Right atrium auricular region (tissue), 2 donors: ENCODE results near the gene XPR1. TPM values are rescaled to one million over a fixed set of nuclear protein-coding genes. Genes with fewer than 3 reads are reported as not detected.

Experiments
- DNase-seq: peaks from one replicate; pipeline ENCODE4 v3.0.0-alpha.2; 2019; ENCODE audit warnings: low spot score
- H3K27ac ChIP-seq, 2 donors: fragments of 200-600 bp; sonication (generic); 1 replicate in 1 of 2; 2 replicates in 1 of 2; pipeline ENCODE4 v1.5.1; 2016 to 2019
- H3K27me3 ChIP-seq, 2 donors: fragments of 200-600 bp; sonication (generic); one replicate each; pipeline versions ENCODE4 v1.5.1 to v1.6.0; 2017 to 2019
- H3K36me3 ChIP-seq: fragments of 200-600 bp; sonication (generic); one replicate; pipeline ENCODE4 v1.5.1; 2016
- H3K4me1 ChIP-seq, 2 donors: fragments of 200-600 bp; sonication (generic); one replicate each; pipeline versions ENCODE4 v1.5.1 to v1.6.0; 2017 to 2019
- H3K4me3 ChIP-seq, 2 donors: fragments of 200-600 bp; sonication (generic); 1 replicate in 1 of 2; 2 replicates in 1 of 2; pipeline ENCODE4 v1.5.1; 2017 to 2019; ENCODE audit warnings: mild to moderate bottlenecking in 1 of 2, moderate library complexity in 1 of 2
- H3K9me3 ChIP-seq, 2 donors: fragments of 200-600 bp; sonication (generic); one replicate each; pipeline ENCODE4 v1.5.1; 2019
- CTCF ChIP-seq, 2 donors: fragments of 200-600 bp; sonication (generic); IDR thresholded peaks; one replicate each; pipeline ENCODE4 v1.5.1; 2019; ENCODE audit warnings: antibody characterized with exemption in 2 of 2
- total RNA-seq, 2 donors: library from RNA; depleted of rRNA; stranded (reverse); fragments of >200 nt; gene quantifications; one replicate each; pipeline ENCODE4 v1.1.0, GENCODE V29; 2016

Gene XPR1
- total RNA-seq, 2 donors from 2014 or later: 30.0 to 53.0 TPM

DNA sequence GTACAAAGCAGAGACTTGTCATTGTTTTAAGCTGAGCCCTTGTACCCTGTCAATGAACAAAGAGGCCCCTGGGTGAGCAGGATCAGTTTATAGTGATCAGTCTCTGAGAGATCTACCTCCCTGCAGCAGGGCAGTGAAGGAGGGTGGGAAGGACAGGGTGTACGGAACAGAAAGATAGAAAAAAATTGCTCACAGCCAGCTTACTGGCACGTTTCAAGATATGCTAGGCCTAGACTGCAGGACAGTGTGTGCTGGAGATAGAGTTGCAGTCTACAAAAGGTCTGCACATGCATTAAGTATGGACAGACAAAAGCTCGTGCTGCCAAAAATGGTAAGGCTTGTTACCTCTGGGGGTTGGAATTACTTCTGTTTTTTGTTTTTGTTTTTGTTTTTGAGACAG is 38.4 kb upstream of the XPR1 start:
- no peaks in the 10 kb centered on the region for H3K36me3 ChIP-seq
- TF ChIP-seq CTCF (IDR thresholded peaks at IDR 0.05): no peak
- H3K27ac ChIP-seq: peak overlapping the region; percentile 59 to 69
- no peak for DNase-seq
- no peaks in the 10 kb centered on the region for H3K27me3 ChIP-seq
- peaks cover 0 to 2% of the 10 kb centered on the region in 2 donors for H3K9me3 ChIP-seq
- H3K4me1 ChIP-seq: no peaks in the 10 kb centered on the region
- no peak overlapping the region for H3K4me3 ChIP-seq

DNA sequence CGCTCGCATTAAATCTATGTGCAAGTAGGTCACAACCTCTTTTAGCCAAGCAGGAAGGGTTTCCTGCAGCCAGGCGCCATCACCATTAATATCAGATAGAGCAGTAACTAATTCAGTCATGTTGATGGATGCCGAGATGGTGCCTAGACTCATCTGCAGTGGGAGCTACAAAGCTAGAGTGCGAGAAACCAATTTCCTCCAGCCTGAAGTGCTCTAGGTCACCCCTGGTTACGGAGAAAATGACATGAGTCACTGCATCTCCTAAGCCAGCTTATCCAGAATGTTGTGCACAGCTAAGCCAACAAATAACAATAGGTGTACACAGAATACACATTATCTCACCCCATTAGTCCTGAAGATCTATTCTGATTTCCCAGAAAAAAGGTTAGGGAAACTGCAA is 37.1 kb upstream of the XPR1 start:
- Histone ChIP-seq H3K36me3 (no peaks in the 10 kb centered on the region), H3K9me3 (no peaks in the 10 kb centered on the region), H3K4me3 (no peak overlapping the region), H3K4me1 (no peaks in the 10 kb centered on the region), H3K27ac (peak overlapping the region in 1 of 2 donors; percentile 69), H3K27me3 (no peaks in the 10 kb centered on the region)
- no peak for DNase-seq
- no peak for TF ChIP-seq CTCF (IDR thresholded peaks at IDR 0.05)

- TF ChIP-seq CTCF (IDR thresholded peaks at IDR 0.05): no peak
- no peaks in the 10 kb centered on the region for H3K36me3 ChIP-seq
- no peak overlapping the region for H3K27ac ChIP-seq
- no peaks in the 10 kb centered on the region for H3K4me1 ChIP-seq
- DNase-seq: no peak
- H3K9me3 ChIP-seq: no peaks in the 10 kb centered on the region
- H3K4me3 ChIP-seq: no peak overlapping the region
- no peaks in the 10 kb centered on the region for H3K27me3 ChIP-seq
These were observed 35.9 kb upstream of the XPR1 start for GRCh38 chr1:180595966-180596365.

DNA sequence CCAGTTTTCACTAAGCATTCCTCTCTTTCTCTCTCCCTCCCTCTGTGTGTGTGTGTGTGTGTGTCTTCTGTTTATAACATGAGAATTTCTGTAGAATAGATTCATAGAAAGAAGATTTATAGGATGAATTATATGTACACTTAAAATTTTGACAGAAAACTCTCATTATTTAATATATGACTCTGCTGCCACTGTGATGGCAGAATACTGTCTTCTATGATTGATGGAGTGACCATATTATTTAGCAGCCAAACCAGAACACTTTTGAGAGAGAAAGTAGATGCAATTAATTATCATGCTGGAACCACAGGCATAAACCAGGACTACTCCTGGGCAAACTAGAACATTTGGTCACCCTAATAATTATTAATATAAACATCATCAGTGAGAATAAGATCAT is 34.3 kb upstream of the XPR1 start:
- no peak for DNase-seq
- Histone ChIP-seq H3K4me1 (peaks cover 0 to 6% of the 10 kb centered on the region in 2 donors), H3K27me3 (no peaks in the 10 kb centered on the region), H3K27ac (no peak overlapping the region), H3K36me3 (no peaks in the 10 kb centered on the region), H3K9me3 (no peaks in the 10 kb centered on the region), H3K4me3 (no peak overlapping the region)
- TF ChIP-seq CTCF (IDR thresholded peaks at IDR 0.05): no peak

- peaks cover 0 to 9% of the 10 kb centered on the region in 2 donors for H3K4me1 ChIP-seq
- no peaks in the 10 kb centered on the region for H3K9me3 ChIP-seq
- no peak for DNase-seq
- no peaks in the 10 kb centered on the region for H3K27me3 ChIP-seq
- no peaks in the 10 kb centered on the region for H3K36me3 ChIP-seq
- no peak overlapping the region for H3K4me3 ChIP-seq
- no peak for TF ChIP-seq CTCF (IDR thresholded peaks at IDR 0.05)
- no peak overlapping the region for H3K27ac ChIP-seq
These were observed 33.4 kb upstream of the XPR1 start for GRCh38 chr1:180598333-180598974.

DNA sequence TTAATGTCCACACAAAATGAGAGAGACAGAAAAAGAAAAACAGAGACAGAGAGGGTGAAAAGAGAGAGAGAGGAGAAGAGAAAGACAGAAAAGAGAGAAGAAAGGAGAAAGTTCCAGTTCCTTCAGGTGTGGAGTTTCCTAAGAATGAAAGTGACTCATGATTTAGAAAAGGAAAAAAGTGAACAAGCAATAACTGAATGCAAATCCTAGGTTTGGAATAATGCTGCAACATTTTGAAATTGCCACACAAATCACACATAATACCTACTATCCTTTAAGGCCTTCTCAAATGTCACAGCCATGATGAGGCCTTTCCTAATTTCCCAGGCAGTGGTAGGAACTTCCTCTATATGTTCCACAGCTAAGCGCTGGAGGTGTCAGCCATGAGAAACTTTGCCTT is 31.5 kb upstream of the XPR1 start:
- no peak overlapping the region for H3K27ac ChIP-seq
- peaks cover 0 to 11% of the 10 kb centered on the region in 2 donors for H3K4me1 ChIP-seq
- H3K36me3 ChIP-seq: no peaks in the 10 kb centered on the region
- H3K9me3 ChIP-seq: no peaks in the 10 kb centered on the region
- no peaks in the 10 kb centered on the region for H3K27me3 ChIP-seq
- no peak overlapping the region for H3K4me3 ChIP-seq
- no peak for DNase-seq
- no peak for TF ChIP-seq CTCF (IDR thresholded peaks at IDR 0.05)
